ENCODE measurements around the gene BID. TPM values are rescaled to one million over a fixed set of nuclear protein-coding genes. Genes with fewer than 3 reads are reported as not detected.

The BID gene
- total RNA-seq, 1 donor from 2014 or later, result 16.6 TPM

DNA sequence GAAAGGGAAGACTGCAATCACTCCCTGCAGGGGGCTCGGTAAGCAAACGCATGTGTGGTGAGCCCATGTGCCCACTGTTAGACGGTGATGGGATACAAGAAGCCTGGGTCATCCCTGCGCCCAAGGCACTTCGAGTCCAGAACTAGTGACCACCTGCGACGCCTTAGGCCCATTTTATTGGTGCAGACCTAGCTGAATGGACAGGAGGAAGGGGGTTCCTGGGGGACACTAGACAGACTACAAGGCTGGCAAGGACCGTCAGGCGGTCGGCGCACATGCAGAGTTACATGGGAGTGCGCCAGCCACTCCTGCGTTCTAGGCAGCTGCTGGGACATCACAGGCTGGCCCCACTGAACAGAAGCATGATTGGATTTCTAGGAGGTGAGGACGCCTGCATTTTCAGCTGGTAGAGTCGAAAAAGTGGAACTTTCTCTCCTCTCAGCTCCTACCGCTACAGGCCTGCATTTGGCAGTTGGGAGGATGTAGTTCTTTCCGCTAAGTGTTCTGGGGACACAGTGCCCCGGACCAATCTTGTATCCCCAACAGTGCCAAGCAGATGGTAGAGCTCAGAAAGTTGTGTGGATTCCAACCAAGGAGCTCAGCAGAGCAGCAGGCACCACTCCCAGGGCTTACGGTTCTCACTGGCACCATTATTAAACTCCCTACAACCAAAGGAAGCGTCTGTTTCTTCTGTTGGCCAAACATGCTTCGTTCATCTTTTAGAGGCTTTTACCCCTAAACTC is 35.7 kb downstream of the BID start:
- H2AFZ ChIP-seq (replicated peaks), result no peak overlapping the region
- H3K27ac ChIP-seq, result no peak overlapping the region
- no peak overlapping the region for H3K4me2 ChIP-seq
- H3K4me3 ChIP-seq, result no peak overlapping the region
- no peak overlapping the region for H3K9ac ChIP-seq
- Mint-ChIP-seq H3K36me3 (no peaks in the 10 kb centered on the region), H3K9me3 (no peaks in the 10 kb centered on the region), H3K27me3 (ENCODE audit: insufficient read depth, low read depth) (no peaks in the 10 kb centered on the region), H3K4me3 (no peak overlapping the region), H3K27ac (peak overlapping the region; percentile 57), H3K4me1 (peaks cover 2% of the 10 kb centered on the region)
- DNase-seq (ENCODE audit: low spot score), result no peak
- TF ChIP-seq EZH2 (IDR thresholded peaks at IDR 0.05), result no peak
- TF ChIP-seq, protein P1, sequence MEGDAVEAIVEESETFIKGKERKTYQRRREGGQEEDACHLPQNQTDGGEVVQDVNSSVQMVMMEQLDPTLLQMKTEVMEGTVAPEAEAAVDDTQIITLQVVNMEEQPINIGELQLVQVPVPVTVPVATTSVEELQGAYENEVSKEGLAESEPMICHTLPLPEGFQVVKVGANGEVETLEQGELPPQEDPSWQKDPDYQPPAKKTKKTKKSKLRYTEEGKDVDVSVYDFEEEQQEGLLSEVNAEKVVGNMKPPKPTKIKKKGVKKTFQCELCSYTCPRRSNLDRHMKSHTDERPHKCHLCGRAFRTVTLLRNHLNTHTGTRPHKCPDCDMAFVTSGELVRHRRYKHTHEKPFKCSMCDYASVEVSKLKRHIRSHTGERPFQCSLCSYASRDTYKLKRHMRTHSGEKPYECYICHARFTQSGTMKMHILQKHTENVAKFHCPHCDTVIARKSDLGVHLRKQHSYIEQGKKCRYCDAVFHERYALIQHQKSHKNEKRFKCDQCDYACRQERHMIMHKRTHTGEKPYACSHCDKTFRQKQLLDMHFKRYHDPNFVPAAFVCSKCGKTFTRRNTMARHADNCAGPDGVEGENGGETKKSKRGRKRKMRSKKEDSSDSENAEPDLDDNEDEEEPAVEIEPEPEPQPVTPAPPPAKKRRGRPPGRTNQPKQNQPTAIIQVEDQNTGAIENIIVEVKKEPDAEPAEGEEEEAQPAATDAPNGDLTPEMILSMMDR (IDR thresholded peaks at IDR 0.05), result no peak
- TF ChIP-seq EZH2phosphoT487 (IDR thresholded peaks at IDR 0.05), result no peak
- peaks cover 1% of the 10 kb centered on the region for H4K20me1 ChIP-seq (ENCODE audit: low read depth)
- no peaks in the 10 kb centered on the region for H3K36me3 ChIP-seq
- H3K9me3 ChIP-seq (ENCODE audit: low read depth), result no peaks in the 10 kb centered on the region
- H3K4me1 ChIP-seq, result no peaks in the 10 kb centered on the region
- no peaks in the 10 kb centered on the region for H3K27me3 ChIP-seq
- no peaks in the 10 kb centered on the region for H3F3A ChIP-seq (ENCODE audit: low read depth)
- no peaks in the 10 kb centered on the region for H3K79me2 ChIP-seq (ENCODE audit: low read depth)

DNA sequence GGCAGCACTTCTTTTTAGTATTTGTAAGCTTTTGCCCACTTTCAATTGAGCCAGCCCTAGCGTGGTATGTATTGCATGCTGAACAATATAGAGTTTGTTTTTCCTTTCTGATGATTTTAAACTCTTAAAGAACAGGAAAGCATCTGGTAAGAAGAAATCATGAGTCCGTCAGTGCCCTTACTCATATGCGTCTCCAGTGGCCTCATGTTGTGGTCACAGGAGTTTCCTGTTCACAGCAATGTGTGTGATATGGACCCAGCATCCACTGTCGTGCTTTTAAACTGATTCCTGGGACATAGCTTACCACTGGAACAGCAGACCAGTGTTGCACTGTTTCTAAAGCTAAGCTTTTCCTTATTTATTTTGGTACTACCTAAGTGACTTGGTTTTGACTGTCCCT is 40.1 kb downstream of the BID start:
- Mint-ChIP-seq H3K4me3 (no peak overlapping the region), H3K9me3 (no peaks in the 10 kb centered on the region), H3K27ac (no peak overlapping the region), H3K27me3 (ENCODE audit: insufficient read depth, low read depth) (no peaks in the 10 kb centered on the region), H3K36me3 (peaks cover 12% of the 10 kb centered on the region), H3K4me1 (no peaks in the 10 kb centered on the region)
- Histone ChIP-seq H4K20me1 (ENCODE audit: low read depth) (no peaks in the 10 kb centered on the region), H3K4me2 (no peak overlapping the region), H3K27ac (no peak overlapping the region), H3F3A (ENCODE audit: low read depth) (no peaks in the 10 kb centered on the region), H3K9ac (no peak overlapping the region), H3K9me3 (ENCODE audit: low read depth) (no peaks in the 10 kb centered on the region), H3K79me2 (ENCODE audit: low read depth) (no peaks in the 10 kb centered on the region), H3K4me1 (no peaks in the 10 kb centered on the region), H3K27me3 (no peaks in the 10 kb centered on the region), H2AFZ (replicated peaks) (no peak overlapping the region), H3K36me3 (no peaks in the 10 kb centered on the region), H3K4me3 (no peak overlapping the region)
- TF ChIP-seq, protein P1 (IDR thresholded peaks at IDR 0.05), result no peak
- TF ChIP-seq EZH2 (IDR thresholded peaks at IDR 0.05) (no peak), EZH2phosphoT487 (IDR thresholded peaks at IDR 0.05) (no peak)
- no peak for DNase-seq (ENCODE audit: low spot score)

DNA sequence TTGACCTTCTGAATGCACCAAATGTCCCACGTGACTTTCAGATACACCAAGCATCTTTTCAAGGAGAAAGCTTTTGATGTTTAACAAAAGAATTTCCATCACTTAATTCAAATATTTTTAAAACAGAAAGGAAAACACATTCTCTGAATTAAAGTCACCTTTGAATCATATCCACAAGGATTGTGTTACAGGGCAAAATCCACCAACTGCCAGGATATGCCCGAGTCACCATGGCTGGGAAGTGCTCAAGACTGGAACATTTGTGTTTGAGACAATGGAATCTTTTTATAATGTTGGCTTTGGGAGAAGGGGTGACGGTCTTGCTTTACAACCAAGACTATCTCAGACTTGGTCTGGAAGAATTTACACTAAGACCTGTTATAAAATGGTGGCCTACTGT is 40.8 kb downstream of the BID start:
- H3K27me3 Mint-ChIP-seq (ENCODE audit: insufficient read depth, low read depth), result no peaks in the 10 kb centered on the region
- no peak overlapping the region for H3K27ac ChIP-seq
- no peaks in the 10 kb centered on the region for H3K4me1 Mint-ChIP-seq
- H3K79me2 ChIP-seq (ENCODE audit: low read depth), result no peaks in the 10 kb centered on the region
- no peak overlapping the region for H3K4me3 Mint-ChIP-seq
- no peak for TF ChIP-seq EZH2phosphoT487 (IDR thresholded peaks at IDR 0.05)
- TF ChIP-seq, protein P1 (IDR thresholded peaks at IDR 0.05), result no peak
- peaks cover 14% of the 10 kb centered on the region for H3K36me3 Mint-ChIP-seq
- H4K20me1 ChIP-seq (ENCODE audit: low read depth), result no peaks in the 10 kb centered on the region
- no peak overlapping the region for H3K9ac ChIP-seq
- no peaks in the 10 kb centered on the region for H3K27me3 ChIP-seq
- no peak overlapping the region for H3K27ac Mint-ChIP-seq
- H3K9me3 Mint-ChIP-seq, result no peaks in the 10 kb centered on the region
- no peaks in the 10 kb centered on the region for H3K4me1 ChIP-seq
- no peaks in the 10 kb centered on the region for H3F3A ChIP-seq (ENCODE audit: low read depth)
- no peak overlapping the region for H3K4me2 ChIP-seq
- H3K9me3 ChIP-seq (ENCODE audit: low read depth), result no peaks in the 10 kb centered on the region
- no peak for DNase-seq (ENCODE audit: low spot score)
- H3K36me3 ChIP-seq, result no peaks in the 10 kb centered on the region
- no peak overlapping the region for H3K4me3 ChIP-seq
- H2AFZ ChIP-seq (replicated peaks), result no peak overlapping the region

Measured in neural progenitor cell (in vitro differentiated cells).